Astrocyte of the hippocampus (primary cell): ENCODE data around the gene IFT172.
"Not testable (repeated sequence)": the region's sequence is repeated elsewhere in the genome, so short reads cannot be mapped to it uniquely, and the experiment has no call there.

ENCODE experiments used
- DNase-seq: peaks from one replicate; pipeline ENCODE4 v3.0.0; 2011; ENCODE audit warnings: low read depth, low spot score

IFT172 gene

GRCh38 chr2:27493948-27494283 lies 4.4 kb upstream of the IFT172 start:
- DNase-seq, result no peak

- DNase-seq, result no peak
Measured at GRCh38 chr2:27492557-27492956, 3.0 kb upstream of the IFT172 start.

GRCh38 chr2:27489118-27489497 lies 435 bp downstream of the IFT172 start:
- peak; percentile 50 for DNase-seq

- no peak for DNase-seq
Measured at GRCh38 chr2:27485496-27485895, 4.0 kb downstream of the IFT172 start.

GRCh38 chr2:27471961-27472360 lies 17.6 kb downstream of the IFT172 start:
- no peak for DNase-seq

- no peak for DNase-seq
Measured at GRCh38 chr2:27464443-27464842, 25.1 kb downstream of the IFT172 start.

- DNase-seq, result no peak
Measured at GRCh38 chr2:27461118-27461517, 28.4 kb downstream of the IFT172 start.

GRCh38 chr2:27453968-27454367 lies 35.6 kb downstream of the IFT172 start:
- DNase-seq, result no peak

GRCh38 chr2:27451095-27451494 lies 38.4 kb downstream of the IFT172 start:
- DNase-seq, result no peak

- DNase-seq, result no peak
Measured at GRCh38 chr2:27448381-27448780, 41.2 kb downstream of the IFT172 start.

GRCh38 chr2:27446057-27446456 lies 43.5 kb downstream of the IFT172 start:
- no peak for DNase-seq

GRCh38 chr2:27445615-27446014 lies 43.9 kb downstream of the IFT172 start:
- no peak for DNase-seq

- DNase-seq, result no peak
Measured at GRCh38 chr2:27445155-27445554, 44.4 kb downstream of the IFT172 start.

GRCh38 chr2:27442920-27443282 lies 46.6 kb downstream of the IFT172 start:
- peak; percentile 5 for DNase-seq

- DNase-seq, result peak; percentile 14
Measured at GRCh38 chr2:27441958-27442919, 47.3 kb downstream of the IFT172 start, which contains the start of gene KRTCAP3. TSS of gene KRTCAP3 (plus strand) at chr2:27442381. CDS start at chr2:27442413, 32 bp downstream.

GRCh38 chr2:27441226-27441926 lies 48.2 kb downstream of the IFT172 start:
- no peak for DNase-seq

- DNase-seq, result no peak
Measured at GRCh38 chr2:27435628-27436027, 53.9 kb downstream of the IFT172 start.

GRCh38 chr2:27431395-27431794 lies 58.1 kb downstream of the IFT172 start:
- peak; percentile 39 for DNase-seq

GRCh38 chr2:27428978-27429541 lies 60.5 kb downstream of the IFT172 start:
- peak; percentile 96 for DNase-seq

GRCh38 chr2:27428213-27428977 lies 61.1 kb downstream of the IFT172 start, which contains the start of gene NRBP1:
TSS of gene NRBP1 (plus strand) at chr2:27428631. CDS start at chr2:27433274, 4,643 bp downstream.
- DNase-seq, result peak; percentile 98

- no peak for DNase-seq
Measured at GRCh38 chr2:27427863-27428212, 61.7 kb downstream of the IFT172 start.

- DNase-seq, result not testable (repeated sequence)
Measured at GRCh38 chr2:27425039-27425438, 64.5 kb downstream of the IFT172 start.
